Caco-2 (cell line): ENCODE measurements around the gene HOXC13. TPM values are rescaled to one million over a fixed set of nuclear protein-coding genes. Genes with fewer than 3 reads are reported as not detected.

Experiments
- BruUV-seq: library from RNA; stranded (reverse); fragments of 400-500 nt; replicated peaks from 2 replicates; lab custom pipeline; 2021; lab: Mats Ljungman, UMichigan
- CTCF ChIA-PET: fragments of 300-600 bp; sonication (Branson Sonifier 250); formaldehyde crosslinking; loops from one replicate; lab custom pipeline; 2022; ENCODE audit warnings: antibody characterized with exemption; lab: Charles Lee
- POLR2A ChIA-PET: fragments of 300-600 bp; sonication (Branson Sonifier 250); formaldehyde crosslinking; loops from one replicate; lab custom pipeline; 2022; ENCODE audit warnings: antibody characterized with exemption; lab: Charles Lee
- DNase-seq, 2 experiments: peaks; one replicate each; pipeline versions ENCODE4 v3.0.0 to v3.0.0-alpha.2; 2020 to 2022
- H3K27me3 ChIP-seq: replicated peaks from 2 replicates; pipeline ENCODE4 v1.6.0; 2011; ENCODE audit warnings: low read length; ENCODE audit not compliant: control insufficient read depth, insufficient read depth
- H3K36me3 ChIP-seq: 2 replicates; pipeline ENCODE4 v1.5.1; 2011; ENCODE audit warnings: low read length; ENCODE audit not compliant: control insufficient read depth, insufficient read depth
- H3K4me1 ChIP-seq: fragments of 250-450 bp; sonication (Bioruptor Pico); 2 replicates; pipeline ENCODE4 v1.5.1; 2020; ENCODE audit warnings: mild to moderate bottlenecking
- H3K4me3 ChIP-seq: 2 replicates; pipeline ENCODE4 v1.5.1; 2011; ENCODE audit warnings: low read depth, mild to moderate bottlenecking, control low read depth, low read length
- H3K9me3 ChIP-seq: fragments of 250-450 bp; sonication (Bioruptor Pico); 2 replicates; pipeline ENCODE4 v1.5.1; 2020; ENCODE audit warnings: mild to moderate bottlenecking, moderate library complexity
- H3K27ac Mint-ChIP-seq: one replicate; pipeline ENCODE4 v1.8.0; 2022; ENCODE audit warnings: mixed read lengths; ENCODE audit not compliant: unreplicated experiment
- H3K27me3 Mint-ChIP-seq: one replicate; pipeline ENCODE4 v1.8.0; 2022; ENCODE audit warnings: mixed read lengths; ENCODE audit not compliant: insufficient read depth, unreplicated experiment
- H3K36me3 Mint-ChIP-seq: one replicate; pipeline ENCODE4 v1.8.0; 2022; ENCODE audit warnings: mild to moderate bottlenecking, mixed read lengths; ENCODE audit not compliant: insufficient read depth, unreplicated experiment
- H3K4me1 Mint-ChIP-seq: one replicate; pipeline ENCODE4 v1.8.0; 2022; ENCODE audit warnings: low read depth, mixed read lengths; ENCODE audit not compliant: unreplicated experiment
- H3K4me3 Mint-ChIP-seq: one replicate; pipeline ENCODE4 v1.8.0; 2022; ENCODE audit warnings: mild to moderate bottlenecking, moderate library complexity, mixed read lengths; ENCODE audit not compliant: unreplicated experiment
- H3K9me3 Mint-ChIP-seq: one replicate; pipeline ENCODE4 v1.8.0; 2022; ENCODE audit warnings: mixed read lengths; ENCODE audit not compliant: unreplicated experiment
- intact Hi-C: fragments of 100-400 bp; cut with micrococcal nuclease; formaldehyde crosslinking; loops from one replicate; pipeline ENCODE4 v1.10.0; 2022; ENCODE audit not compliant: unreplicated experiment
- total RNA-seq: library from RNA; stranded (reverse); gene quantifications from 2 replicates; pipeline ENCODE4 v1.2.3, GENCODE V29; 2022
- TF ChIP-seq, protein P1 (sequence below), 2 experiments: fragments of 200-600 bp in 1 of 2; IDR thresholded peaks; 1 replicate in 1 of 2; 2 replicates in 1 of 2; pipeline versions ENCODE4 v1.5.1 to v1.8.0; 2011 to 2022; ENCODE audit warnings: antibody characterized with exemption in 1 of 2, control low read depth in 1 of 2, inconsistent platforms in 1 of 2, low read depth in 1 of 2, low read length in 1 of 2, mild to moderate bottlenecking in 1 of 2, moderate library complexity in 1 of 2; ENCODE audit not compliant: insufficient read depth in 1 of 2, severe bottlenecking in 1 of 2, unreplicated experiment in 1 of 2

Gene HOXC13
- total RNA-seq, 1 experiment from 2014 or later, result 6.4 TPM

DNA sequence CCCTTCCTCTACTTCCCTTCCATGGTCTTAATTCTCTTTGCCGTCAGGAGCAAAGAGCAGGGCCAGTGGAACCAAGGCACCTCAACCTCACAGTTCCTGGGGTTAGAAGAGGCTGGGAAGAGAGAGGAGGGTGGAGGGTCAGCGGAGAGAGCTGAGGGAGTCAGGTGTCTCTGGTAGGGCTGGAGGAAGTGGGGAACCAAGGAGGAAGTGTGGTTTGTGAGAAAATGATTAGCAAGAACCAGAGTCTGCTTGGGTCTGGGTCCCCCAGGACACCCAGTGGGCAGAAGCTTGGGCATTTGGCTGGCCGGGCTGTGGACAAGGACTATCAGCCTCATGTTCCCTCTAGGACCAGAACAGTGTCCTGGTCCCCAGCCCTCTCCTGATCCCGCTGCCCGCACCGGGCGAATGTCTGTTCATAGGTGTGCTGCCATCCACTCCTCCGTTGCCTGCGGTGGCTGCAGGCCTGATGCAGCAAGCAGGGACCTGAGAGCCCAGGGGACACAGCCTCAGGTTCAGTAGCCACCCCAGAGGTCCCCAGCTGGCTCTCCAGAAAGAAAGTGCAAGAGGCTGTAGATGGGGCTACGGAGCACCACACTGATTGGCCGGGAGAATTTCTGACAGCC is 18.4 kb downstream of the HOXC13 start:
- no peaks in the 10 kb centered on the region for H3K36me3 ChIP-seq
- H3K9me3 Mint-ChIP-seq, result no peaks in the 10 kb centered on the region
- POLR2A ChIA-PET, result no interaction called here
- H3K4me3 Mint-ChIP-seq, result no peak overlapping the region
- H3K4me1 Mint-ChIP-seq, result peaks cover 14% of the 10 kb centered on the region
- TF ChIP-seq, protein P1, sequence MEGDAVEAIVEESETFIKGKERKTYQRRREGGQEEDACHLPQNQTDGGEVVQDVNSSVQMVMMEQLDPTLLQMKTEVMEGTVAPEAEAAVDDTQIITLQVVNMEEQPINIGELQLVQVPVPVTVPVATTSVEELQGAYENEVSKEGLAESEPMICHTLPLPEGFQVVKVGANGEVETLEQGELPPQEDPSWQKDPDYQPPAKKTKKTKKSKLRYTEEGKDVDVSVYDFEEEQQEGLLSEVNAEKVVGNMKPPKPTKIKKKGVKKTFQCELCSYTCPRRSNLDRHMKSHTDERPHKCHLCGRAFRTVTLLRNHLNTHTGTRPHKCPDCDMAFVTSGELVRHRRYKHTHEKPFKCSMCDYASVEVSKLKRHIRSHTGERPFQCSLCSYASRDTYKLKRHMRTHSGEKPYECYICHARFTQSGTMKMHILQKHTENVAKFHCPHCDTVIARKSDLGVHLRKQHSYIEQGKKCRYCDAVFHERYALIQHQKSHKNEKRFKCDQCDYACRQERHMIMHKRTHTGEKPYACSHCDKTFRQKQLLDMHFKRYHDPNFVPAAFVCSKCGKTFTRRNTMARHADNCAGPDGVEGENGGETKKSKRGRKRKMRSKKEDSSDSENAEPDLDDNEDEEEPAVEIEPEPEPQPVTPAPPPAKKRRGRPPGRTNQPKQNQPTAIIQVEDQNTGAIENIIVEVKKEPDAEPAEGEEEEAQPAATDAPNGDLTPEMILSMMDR (IDR thresholded peaks at IDR 0.05; ENCODE audit: insufficient read depth in 1 of 2, low read depth in 1 of 2, low read length in 1 of 2, severe bottlenecking in 1 of 2, unreplicated experiment in 1 of 2), result no peak
- H3K4me1 ChIP-seq, result peaks cover 24% of the 10 kb centered on the region
- intact Hi-C loops, result no loop called here
- no peak overlapping the region for H3K4me3 ChIP-seq
- H3K9me3 ChIP-seq, result no peaks in the 10 kb centered on the region
- peaks cover 9% of the 10 kb centered on the region for H3K36me3 Mint-ChIP-seq
- H3K27me3 ChIP-seq, result no peaks in the 10 kb centered on the region
- H3K27ac Mint-ChIP-seq, result no peak overlapping the region
- DNase-seq, result no peak
- CTCF ChIA-PET, result no interaction called here
- BruUV-seq, result TSS peak; percentile 27
- H3K27me3 Mint-ChIP-seq, result no peaks in the 10 kb centered on the region

DNA sequence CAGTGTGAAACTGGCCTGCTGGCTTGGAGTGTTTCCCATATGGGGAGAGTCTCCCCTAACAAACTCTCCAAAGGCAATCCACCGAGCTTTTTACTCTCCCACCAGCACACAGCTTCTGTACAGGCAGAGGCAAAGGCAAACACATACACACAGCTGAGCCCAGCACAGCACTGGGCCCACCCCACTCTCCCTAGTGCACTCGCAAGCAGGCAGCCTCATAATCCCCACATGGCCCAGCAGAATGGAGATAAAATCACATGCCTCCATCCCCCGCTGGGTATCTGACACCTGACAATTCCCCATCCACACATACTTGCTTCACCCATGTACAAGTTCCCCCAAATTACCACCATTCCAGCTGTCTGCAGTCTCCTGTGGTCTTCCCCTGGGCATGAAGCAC is 19.5 kb downstream of the HOXC13 start:
- Histone ChIP-seq H3K9me3 (no peaks in the 10 kb centered on the region), H3K36me3 (no peaks in the 10 kb centered on the region), H3K4me1 (peaks cover 24% of the 10 kb centered on the region), H3K27me3 (no peaks in the 10 kb centered on the region), H3K4me3 (no peak overlapping the region)
- Mint-ChIP-seq H3K4me1 (peaks cover 12% of the 10 kb centered on the region), H3K9me3 (no peaks in the 10 kb centered on the region), H3K27ac (no peak overlapping the region), H3K4me3 (no peak overlapping the region), H3K27me3 (no peaks in the 10 kb centered on the region), H3K36me3 (peaks cover 5% of the 10 kb centered on the region)
- DNase-seq, result no peak
- intact Hi-C loops, result no loop called here
- BruUV-seq, result no TSS peak
- ChIA-PET CTCF (interaction anchor here (0.7 kb wide), 1 partner anchor 14 kb away, joined by 3 read pairs; no protein-coding TSS in a partner anchor), POLR2A (no interaction called here)
- TF ChIP-seq, protein P1 (IDR thresholded peaks at IDR 0.05; ENCODE audit: insufficient read depth in 1 of 2, low read depth in 1 of 2, low read length in 1 of 2, severe bottlenecking in 1 of 2, unreplicated experiment in 1 of 2), result no peak

DNA sequence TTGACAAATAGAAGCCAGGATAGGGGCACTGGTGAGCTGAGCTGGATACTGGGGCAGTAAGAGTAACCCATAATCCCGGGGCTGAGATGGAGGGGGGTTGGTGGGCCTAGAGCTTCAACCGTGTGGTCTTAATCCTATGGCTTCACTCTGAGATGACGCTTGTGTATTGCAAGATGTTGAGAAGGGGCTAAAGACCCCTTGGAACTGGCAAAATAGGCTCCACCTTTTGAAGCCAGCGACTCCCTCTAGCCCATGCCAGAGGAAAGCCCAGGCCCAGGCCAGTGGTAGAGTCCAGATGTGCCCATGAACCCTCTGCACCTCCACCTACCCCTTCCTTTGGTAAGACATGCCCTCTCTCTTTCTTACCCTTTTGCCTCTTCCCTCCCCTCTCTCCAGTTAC is 20.7 kb downstream of the HOXC13 start:
- peaks cover 15% of the 10 kb centered on the region for H3K4me1 ChIP-seq
- Mint-ChIP-seq H3K9me3 (no peaks in the 10 kb centered on the region), H3K36me3 (no peaks in the 10 kb centered on the region), H3K27me3 (no peaks in the 10 kb centered on the region), H3K4me3 (no peak overlapping the region), H3K27ac (no peak overlapping the region), H3K4me1 (peaks cover 6% of the 10 kb centered on the region)
- H3K9me3 ChIP-seq, result no peaks in the 10 kb centered on the region
- no peak for DNase-seq
- POLR2A ChIA-PET, result no interaction called here
- no peaks in the 10 kb centered on the region for H3K27me3 ChIP-seq
- no TSS peak for BruUV-seq
- TF ChIP-seq, protein P1 (IDR thresholded peaks at IDR 0.05; ENCODE audit: insufficient read depth in 1 of 2, low read depth in 1 of 2, low read length in 1 of 2, severe bottlenecking in 1 of 2, unreplicated experiment in 1 of 2), result no peak
- intact Hi-C loops, result no loop called here
- CTCF ChIA-PET, result no interaction called here
- H3K4me3 ChIP-seq, result no peak overlapping the region
- H3K36me3 ChIP-seq, result no peaks in the 10 kb centered on the region
